Heart left ventricle (tissue), 13 donors: ENCODE measurements around the gene SLC25A42.

Experiments
- CTCF ChIP-seq, 12 donors: fragments of 200-600 bp; sonication (generic) in 4 of 12; IDR thresholded peaks; one replicate each; pipeline versions ENCODE4 v1.5.0 to v1.8.0; 2018 to 2022; ENCODE audit warnings: antibody characterized with exemption in 12 of 12, mild to moderate bottlenecking in 5 of 12
- POLR2A ChIP-seq, 2 donors: fragments of 450-650 bp; IDR thresholded peaks; one replicate each; pipeline ENCODE4 v1.6.1; 2017; ENCODE audit warnings: antibody characterized with exemption in 2 of 2, mild to moderate bottlenecking in 2 of 2, moderate library complexity in 2 of 2
- donor health status: ischemic (EF 13 %, LVEDD 7.1; RV severe dilation, severe dysfunction).
- donor health status: DM: no; HTN: yes; CAD: no.
- donor health status: DM: no; HTN: no; CAD: no.
- donor health status: ischemic (EF 25% LVEDD 6.9; RV normal size, moderate dysfunction).
- donor health status: ischemic (EF 25% LVEDD 5.7; RV mildly dilated, moderate dysfunction).
- donor health status: ischemic (EF 35%, LVEDD 5.7; RV mildly dilated, moderate dysfunction).
- donor health status: nonischemic (EF 11% LVEDD 7.7; RV severe dilation, severe dysfunction).
- donor health status: DM: yes; HTN: yes; CAD: no.
- donor health status: PGD.
- donor health status: ischemic (EF 29% LVEDD 5.4; RV normal size, mild dysfunction).
- donor health status: nonischemic (EF 23%, LVEDD 6.1; RV moderate dilation, normal function).

- no peak for TF ChIP-seq POLR2A (IDR thresholded peaks at IDR 0.05)
- TF ChIP-seq CTCF (IDR thresholded peaks at IDR 0.05) = no peak
Measured at GRCh38 chr19:19111967-19112580, 48.3 kb downstream of the SLC25A42 start.
